ENCODE results near the gene PRLR. TPM values are rescaled to one million over a fixed set of nuclear protein-coding genes. Genes with fewer than 3 reads are reported as not detected.

PRLR gene
- total and polyA plus RNA-seq, 9 of the 15 experiments (the other 6 are each of a cell fraction or from before 2014, with no cell fraction given) = 0.02 TPM; not detected in 8

GRCh38 chr5:35122819-35123218, 107.5 kb downstream of the PRLR start (continued):
- no peak for TF ChIP-seq CHD7 (IDR thresholded peaks at IDR 0.05; ENCODE audit: low read depth, low read length)
- TF ChIP-seq ZNF586 (CRISPR knock-in tag; conservative IDR thresholded peaks at IDR 0.05) = no peak
- TF ChIP-seq TFAM (CRISPR knock-in tag; conservative IDR thresholded peaks at IDR 0.05) = no peak
- TF ChIP-seq ZNF232 (CRISPR knock-in tag; IDR thresholded peaks at IDR 0.05) = no peak
- TF ChIP-seq KLF10 (CRISPR knock-in tag; IDR thresholded peaks at IDR 0.05) = no peak
- TF ChIP-seq ZNF764 (CRISPR knock-in tag; IDR thresholded peaks at IDR 0.05; ENCODE audit: low read depth) = no peak
- no peak for TF ChIP-seq ZBTB5 (IDR thresholded peaks at IDR 0.05)
- TF ChIP-seq BRF1 (IDR thresholded peaks at IDR 0.05; ENCODE audit: borderline replicate concordance, extremely low read depth, insufficient read length) = no peak

Measured in K562 (cell line).